Measurements from ENCODE around the gene FAM43A.

GRCh38 chr3:194637066-194637465, 48.6 kb upstream of the FAM43A start:
- no peak for TF ChIP-seq POLR2AphosphoS5 (IDR thresholded peaks at IDR 0.05; ENCODE audit: low read depth, low read length)
- no peak for TF ChIP-seq REST (IDR thresholded peaks at IDR 0.05; ENCODE audit: insufficient read depth in 1 of 2, low read depth in 2 of 2, low read length in 2 of 2)
- no peak for TF ChIP-seq TAF1 (IDR thresholded peaks at IDR 0.05; ENCODE audit: borderline replicate concordance, insufficient read depth, low read length)
- no peak for TF ChIP-seq SIN3A (IDR thresholded peaks at IDR 0.05; ENCODE audit: borderline replicate concordance, insufficient read depth, low read length)
- TF ChIP-seq FOXP2 (optimal IDR thresholded peaks at IDR 0.05; ENCODE audit: borderline replicate concordance, extremely low read depth, extremely low read length, insufficient read depth) = no peak

Data from PFSK-1 (cell line).